DMS53 treated with DMSO at 0.1 percent for 48 hours (cell line): ENCODE results near the gene NIP7.

Experiments
- DNase-seq: peaks from one replicate; lab custom pipeline; 2025; ENCODE audit not compliant: unreplicated experiment; lab: John Stamatoyannopoulos, UW

Gene NIP7

DNA sequence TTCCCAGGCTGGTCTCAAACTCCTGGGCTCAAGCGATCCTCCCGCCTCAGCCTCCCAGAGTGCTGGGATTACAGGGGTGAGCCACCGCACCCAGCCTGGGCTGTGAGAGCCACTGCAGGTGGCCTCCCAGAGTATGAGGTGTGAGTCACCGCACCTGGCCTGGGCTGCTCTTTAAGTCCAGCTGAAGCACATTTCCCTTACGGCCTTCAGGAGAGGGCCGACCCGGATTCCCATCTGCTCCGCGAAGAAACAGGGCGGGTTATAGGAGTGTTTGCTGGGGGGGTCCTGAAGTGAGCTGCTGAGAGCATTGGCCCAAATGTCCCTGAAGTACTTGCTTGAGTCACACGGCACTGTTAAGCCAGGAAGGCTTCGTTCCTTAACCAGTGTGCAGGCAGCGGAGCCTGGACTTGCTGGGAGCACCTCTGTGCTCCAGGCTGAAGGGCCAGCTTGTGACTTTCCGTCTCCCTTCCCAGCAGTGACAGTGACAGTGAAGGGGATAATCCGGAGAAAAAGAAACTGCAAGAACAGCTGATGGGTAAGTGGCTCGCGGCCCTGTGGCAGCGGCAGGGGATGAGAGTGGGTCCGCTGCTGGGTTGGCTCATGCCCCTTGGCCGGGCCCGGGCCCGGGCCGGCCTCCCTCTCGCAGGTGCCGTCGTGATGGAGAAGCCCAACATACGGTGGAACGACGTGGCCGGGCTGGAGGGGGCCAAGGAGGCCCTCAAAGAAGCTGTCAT is 21.2 kb upstream of the NIP7 start:
- peak; percentile 64 for DNase-seq

DNA sequence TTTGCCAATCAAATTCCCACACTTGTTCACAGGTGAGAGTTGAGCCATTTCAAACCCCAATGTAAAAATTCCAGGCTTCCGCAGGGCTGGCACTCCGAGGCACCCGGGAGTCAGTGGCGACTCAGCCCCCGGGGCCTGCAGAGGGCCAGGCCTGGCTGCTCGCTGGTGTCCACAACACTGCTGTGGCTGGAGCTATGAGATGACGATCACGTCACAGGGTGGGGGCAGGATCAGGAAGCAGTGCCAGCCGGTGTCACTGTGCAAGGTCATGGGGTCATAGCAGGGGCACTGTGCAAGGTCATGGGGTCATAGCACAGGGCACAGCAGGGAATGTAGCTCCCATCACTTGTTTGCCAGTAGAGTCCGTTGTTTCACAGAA is 20.7 kb upstream of the NIP7 start:
- DNase-seq, result no peak

DNA sequence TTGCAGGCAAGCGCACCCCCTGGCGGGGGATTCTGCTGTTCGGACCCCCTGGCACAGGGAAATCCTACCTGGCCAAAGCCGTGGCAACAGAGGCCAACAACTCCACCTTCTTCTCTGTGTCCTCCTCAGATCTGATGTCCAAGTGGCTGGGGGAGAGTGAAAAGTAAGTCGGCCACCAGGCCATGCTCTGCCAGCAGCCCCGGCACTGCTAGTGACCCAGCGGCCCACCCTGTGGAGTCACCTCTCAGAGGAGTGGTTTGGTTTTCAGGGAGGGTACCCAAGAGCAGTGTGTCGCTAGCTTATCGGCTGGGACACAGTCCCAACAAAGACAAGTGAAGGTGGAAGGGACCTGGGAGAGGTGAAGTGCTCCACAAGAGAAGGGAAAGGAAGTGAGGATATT is 20.2 kb upstream of the NIP7 start:
- no peak for DNase-seq

DNA sequence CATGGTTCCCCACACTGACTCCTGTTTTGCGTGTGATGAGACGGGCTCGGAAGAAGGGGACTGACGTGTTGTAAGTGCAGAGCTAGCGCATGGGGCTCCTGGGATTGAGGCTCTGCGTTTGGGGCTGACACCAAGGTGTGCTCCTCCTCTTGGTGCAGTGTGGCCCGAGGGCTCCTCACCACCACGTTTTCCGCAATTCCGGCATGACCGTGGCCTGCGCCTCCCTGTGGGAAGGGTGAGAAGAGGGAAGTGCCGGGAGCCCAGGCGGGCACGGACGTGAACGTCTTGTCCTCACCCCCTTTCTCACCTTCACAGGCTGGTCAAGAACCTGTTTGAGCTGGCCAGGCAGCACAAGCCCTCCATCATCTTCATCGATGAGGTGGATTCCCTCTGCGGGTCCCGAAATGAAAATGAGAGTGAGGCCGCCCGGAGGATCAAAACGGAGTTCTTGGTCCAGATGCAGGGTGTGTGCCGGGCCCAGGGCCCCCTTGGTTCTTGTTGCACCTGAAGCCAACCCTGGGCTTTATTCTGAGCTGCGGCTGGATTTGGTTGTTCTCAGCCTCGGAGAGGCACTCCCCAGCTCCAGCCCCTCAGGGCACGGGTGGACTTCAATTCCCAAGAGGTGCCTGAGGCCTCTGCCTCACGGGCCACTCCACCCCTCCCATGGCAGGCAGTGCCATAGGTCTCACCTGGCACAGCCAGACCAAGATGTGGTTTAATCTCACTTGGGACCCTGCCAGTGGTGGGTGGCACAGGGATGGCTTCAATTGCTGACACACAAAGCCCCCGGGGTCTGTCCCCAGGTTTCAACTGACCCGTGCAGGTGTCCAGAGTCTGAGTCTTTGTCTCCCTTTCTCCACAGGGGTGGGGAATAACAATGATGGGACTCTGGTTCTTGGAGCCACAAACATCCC is 19.5 kb upstream of the NIP7 start:
- no peak for DNase-seq

DNA sequence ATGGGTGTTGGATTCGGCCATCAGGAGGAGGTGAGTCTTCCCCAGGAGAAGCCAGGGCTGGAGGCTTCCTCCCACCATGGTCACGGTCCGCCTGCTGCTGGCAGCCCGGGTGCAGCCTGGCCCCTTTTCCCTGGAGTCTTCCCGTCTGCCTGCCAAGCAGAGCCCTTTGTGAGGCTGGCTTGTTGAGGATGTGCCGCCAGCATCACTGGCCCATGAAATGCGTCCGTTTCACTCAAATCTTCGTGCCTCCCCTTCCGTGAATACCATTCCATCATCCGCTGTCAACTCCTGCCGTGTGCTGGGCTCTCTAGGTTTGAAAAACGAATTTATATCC is 18.9 kb upstream of the NIP7 start:
- DNase-seq, result no peak

DNA sequence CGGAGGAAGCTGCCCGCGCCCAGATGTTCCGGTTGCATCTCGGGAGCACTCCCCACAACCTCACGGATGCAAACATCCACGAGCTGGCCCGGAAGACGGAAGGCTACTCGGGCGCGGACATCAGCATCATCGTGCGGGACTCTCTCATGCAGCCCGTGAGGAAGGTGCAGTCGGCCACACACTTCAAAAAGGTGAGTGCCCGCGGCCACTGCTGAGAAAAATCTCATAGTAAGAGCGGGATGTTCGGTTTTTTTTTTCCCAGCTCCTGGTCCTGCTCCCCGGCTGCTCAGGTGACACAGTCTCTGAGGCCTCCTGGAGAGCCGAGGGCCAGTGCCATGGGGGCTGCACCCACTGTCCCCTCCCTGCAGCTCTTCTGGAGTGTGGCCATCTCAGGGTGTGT is 18.5 kb upstream of the NIP7 start:
- no peak for DNase-seq

DNA sequence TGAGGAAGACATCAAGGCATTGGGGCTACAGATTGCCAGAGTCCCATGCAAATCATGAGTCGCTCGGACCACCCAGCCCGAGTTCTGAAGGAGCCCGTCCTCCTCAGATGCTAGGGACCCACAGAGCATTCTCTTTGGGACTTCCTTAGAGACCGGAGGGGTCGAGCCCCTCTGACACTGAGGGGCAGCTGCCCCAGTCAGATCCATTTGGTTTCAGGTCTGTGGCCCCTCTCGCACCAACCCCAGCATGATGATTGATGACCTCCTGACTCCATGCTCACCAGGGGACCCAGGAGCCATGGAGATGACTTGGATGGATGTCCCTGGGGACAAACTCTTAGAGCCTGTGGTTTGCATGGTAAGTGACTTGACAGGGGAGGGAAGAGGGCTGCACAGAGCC is 17.2 kb upstream of the NIP7 start:
- no peak for DNase-seq

DNA sequence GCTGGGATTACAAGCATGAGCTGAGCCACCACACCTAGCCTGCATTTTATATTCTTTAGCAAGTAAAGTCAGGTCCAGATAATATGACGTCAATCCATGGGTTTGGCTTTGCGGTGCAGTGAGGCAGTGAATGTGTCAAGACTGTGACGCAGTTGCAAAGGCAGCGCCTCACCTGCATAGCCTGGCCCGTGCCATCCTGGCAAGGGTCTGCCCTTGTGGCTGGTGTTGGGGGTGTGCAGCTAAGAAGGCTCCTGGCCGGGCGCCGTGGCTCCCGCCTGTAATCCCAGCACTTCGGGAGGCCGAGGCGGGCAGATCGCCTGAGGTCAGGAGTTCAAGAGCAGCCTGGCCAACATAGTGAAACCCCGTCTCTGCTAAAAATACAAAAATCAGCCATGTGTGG is 16.2 kb upstream of the NIP7 start:
- no peak for DNase-seq

DNA sequence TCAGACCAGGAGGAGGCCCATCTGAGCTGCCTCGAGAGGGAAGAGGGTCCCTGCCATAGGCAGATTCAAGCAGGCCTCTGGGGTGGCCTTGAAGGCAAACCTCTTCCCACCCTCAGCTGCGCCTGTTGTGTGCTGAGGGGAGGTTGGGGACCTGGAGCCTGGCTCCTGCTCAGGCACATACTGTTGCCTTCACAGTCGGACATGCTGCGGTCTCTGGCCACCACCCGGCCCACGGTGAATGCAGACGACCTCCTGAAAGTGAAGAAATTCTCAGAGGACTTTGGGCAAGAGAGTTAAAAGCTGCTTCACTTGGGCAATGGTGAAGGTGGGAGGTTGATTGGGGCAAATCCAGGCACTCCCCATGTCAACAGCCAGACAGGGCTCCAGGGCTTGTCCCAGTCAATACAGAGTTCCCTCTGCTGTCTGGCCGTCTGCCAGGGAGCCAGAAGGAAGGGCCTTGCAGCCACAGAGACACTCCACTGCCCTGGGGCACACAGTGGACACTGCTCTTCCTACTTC is 15.5 kb upstream of the NIP7 start:
- DNase-seq, result no peak

DNA sequence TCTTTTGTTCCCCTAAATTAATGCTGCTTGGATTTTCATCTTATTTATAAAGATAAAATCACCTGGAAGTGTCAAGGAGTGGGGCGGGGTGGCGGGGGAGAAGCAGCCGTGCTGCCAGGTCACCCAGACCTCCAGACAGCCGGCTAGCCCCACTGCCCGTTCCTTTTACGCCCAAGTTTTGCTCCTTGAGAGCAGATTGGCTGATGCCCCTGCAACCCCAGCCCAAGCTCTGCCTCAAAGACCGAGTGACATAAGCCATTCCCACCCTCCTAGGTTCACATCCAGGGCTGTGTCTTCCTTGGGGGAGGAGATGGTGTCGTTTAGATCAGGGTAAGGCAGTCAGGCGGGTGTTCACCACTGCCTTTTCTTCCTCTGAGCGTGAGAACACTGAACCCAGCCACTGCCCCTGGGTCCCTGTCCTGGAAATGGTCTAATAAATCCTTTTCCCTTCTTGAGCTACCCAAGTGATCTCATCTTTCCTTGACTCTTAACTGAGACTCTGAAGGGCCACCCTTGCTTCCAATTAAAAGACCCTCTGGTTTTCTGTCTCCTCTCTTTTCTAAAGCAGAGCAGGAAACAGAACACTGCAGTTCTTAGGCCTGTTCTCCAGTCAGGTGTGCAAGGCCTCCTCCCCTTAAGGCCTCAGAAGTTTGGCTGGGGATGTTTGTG is 14.9 kb upstream of the NIP7 start:
- DNase-seq, result no peak

DNA sequence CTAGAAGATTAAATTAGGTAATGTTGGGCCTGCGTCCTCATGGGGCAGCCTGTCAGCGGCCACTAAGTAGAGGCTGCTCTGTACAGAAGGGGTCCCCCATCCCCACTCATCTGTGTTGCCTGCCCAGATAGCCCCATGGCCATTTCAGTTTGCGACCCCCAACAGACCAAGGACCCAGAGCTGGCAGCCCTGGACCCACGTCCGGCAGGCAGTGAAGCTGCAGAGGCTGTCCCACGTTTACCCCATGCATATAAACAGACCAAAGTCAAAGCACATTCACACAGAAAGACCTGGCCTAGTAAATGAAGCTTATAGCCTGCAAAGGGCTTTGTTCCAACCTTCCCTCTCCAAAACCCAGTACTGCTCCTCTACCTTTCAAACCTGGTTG is 13.8 kb upstream of the NIP7 start:
- DNase-seq, result no peak

DNA sequence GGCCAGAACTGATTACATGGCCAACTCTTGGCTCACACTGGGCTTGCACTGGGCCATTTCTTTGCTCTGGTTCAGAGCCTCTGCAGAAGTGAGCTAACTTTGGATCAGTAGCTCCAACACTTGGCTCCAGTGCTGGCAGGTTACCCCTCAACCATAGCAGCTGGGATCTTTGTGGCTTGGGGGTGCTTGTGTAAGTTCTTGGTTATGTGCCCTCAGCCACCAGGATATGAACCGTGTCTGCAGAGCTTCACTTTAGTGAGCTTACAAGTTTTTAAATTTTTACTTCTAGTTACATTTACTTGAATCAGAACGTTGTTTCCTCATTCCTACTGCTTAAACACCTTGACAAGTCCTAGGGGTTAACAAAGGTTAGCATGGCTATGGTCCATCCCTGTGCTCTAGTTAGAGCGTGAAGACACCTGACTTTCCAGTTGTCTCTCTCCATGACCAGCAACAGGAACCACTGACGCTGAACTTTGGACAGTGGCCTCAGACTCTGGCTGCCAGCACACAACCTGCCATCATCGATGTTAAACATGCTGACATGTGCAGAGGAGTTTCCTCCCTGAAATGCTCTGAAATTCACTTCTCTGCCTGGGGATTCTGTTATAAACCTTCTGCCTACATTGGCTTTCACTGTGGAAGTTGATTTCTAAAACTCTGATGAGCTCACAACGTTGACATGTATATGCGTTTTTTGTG is 13.2 kb upstream of the NIP7 start:
- no peak for DNase-seq

DNA sequence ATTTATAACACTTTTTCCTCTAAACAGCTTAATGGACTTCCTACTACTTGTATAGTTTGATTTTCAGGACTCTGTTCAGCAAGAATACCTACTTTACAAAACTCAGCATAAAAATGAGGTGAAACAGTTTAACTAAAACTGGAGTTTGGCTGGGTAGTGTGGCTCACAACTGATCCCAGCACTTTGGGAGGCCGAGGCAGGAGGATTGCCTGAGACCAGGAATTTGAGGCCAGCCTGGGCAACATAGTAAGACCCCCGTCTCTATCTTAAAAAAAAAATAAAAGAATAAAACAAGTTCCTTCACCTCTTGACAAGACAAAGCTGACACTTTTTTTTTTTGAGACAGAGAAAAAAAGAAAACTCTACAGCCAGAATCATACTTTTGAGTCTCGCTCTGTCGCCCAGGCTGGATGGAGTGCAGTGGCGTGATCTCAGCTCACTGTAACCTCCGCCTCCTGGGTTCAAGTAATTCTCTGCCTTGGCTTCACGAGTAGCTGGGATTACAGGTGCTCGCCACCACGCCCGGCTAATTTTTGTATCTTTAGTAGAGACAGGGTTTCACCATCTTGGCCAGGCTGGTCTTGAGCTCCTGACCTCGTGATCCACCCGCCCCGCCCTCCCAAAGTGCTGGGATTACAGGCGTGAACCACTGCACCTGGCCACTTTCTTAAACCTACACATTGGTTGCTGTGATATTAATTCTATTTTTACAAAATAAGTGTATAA is 11.8 kb upstream of the NIP7 start:
- DNase-seq, result no peak

DNA sequence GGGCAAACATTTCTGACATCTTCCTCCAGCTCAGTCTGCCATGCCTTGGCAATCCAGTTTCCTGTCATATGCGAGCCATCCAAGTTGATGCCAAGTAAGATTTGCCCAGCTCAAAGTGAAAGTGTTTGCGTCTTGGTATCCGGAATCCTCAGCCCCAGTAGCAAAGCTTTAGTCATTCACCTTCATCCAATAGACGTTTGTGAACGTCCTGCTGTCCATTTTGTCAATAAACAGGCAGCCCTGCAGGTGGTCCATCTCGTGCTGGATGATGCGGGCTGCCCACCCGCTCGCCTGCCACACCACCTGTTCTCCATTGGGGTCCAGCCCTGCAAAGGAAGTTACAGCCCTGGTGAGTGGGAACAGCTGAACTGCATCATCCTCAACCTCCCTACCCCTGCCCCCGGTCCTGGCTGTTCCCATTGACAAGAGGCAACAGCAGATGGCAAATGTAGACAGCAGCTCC is 10.7 kb upstream of the NIP7 start:
- no peak for DNase-seq

DNA sequence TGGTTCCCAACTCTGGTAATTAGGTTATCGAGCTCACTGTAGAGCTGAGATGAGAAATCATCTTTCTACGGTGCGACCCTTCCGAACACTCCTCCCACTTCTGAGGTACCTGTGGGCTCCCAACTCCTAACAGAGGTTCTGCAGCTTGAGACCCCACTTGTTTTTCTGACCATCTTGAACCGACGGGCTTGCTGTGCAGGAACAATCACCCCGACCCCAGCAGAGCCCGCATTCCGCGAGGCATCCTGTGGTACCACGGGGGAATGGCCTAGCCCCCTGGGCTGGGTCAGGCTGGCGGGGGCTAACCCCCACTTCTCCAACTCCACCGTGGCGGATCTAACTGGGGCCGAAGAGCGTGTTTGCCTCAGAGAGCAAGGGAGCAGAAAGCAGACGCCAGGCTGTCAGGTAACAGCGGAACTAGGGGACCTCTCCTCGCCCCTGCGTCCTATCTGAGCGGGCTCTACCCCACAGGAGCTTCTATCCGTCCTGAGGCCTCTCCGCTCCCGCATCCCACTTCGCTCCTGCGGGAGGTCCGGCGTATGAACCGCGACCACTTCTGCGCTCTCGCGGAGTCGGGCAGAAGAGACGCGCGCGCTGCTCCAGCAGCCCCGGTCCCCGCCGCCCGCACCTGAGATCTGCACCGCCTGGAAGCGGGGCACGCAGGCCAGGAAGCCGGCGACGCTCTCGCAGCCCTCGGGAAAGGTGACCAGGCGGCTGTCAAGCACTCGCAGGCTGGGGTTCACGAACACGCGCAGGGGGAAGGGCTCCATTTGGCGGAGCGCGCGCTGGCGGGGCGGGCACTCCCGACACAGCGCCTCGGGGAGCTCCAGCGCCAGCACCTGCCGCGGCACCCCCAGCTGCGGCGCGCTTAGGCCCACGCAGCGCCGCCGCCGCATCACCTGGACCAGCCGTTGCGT is 9.9 kb upstream of the NIP7 start:
- DNase-seq, result no peak

DNA sequence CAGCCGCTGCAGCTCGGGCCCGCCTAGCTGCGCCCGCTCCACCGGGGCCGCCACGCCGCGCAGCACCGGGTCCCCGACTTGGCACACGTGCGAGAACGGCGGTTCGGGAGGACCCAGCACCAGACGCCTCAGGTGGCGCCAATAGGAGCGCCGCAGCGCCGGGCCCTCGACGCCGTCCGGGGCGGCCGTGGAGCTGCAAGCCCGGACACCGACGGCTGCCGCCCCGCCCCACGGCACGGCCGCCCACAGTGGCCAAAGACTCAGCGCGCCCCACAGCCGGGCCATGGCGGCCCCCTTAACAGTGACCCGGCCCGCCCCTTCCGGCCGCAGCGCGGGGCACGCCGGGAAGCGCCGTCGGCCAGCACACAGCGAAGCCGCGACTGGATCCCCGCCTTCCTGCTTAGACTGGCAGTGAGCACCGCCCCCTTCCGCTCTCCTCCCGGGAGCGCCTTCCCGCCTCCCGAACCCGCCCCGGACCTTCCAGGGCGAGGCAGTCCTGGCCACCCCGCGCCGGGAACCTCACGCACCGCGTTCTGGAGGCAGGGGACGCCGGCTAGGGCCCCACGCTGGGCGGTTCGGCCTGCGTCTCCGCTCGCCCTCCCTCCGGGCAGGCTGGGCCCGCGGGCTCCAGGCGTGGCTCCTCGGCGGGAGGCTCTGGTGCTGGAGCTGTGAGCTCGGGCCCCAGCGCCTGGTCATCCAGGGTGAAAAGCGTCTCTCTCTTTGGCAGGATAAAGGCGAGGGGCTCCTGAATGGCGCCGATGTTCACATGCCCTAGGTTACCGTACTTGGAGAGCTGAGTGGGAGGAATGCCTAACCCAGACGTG is 9.1 kb upstream of the NIP7 start, which contains the start of gene PDF:
PDF (minus strand) TSS at position 303 of the 824 bp plus-strand sequence; CDS start at position 285, 18 bp downstream.
- peak; percentile 75 for DNase-seq

DNA sequence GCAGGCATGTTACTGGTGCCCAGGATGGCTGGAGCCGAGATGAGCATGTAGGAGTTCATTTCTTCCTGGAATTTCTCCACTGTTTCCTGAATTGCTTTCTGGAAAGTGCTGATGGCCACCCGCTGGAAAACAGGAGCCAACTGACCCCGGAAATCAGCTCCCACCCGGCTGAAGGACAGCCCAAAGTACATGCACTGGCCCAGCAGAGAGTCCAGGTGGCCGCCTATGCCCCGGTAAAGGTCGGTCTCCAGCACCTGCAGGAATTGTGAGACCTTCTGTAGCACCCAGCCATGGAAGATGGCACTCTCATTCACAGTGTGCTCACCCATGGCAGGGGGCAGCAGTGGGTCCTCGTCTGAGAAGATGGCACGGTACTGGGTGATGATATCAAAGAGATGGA is 4.9 kb upstream of the NIP7 start:
- no peak for DNase-seq

DNA sequence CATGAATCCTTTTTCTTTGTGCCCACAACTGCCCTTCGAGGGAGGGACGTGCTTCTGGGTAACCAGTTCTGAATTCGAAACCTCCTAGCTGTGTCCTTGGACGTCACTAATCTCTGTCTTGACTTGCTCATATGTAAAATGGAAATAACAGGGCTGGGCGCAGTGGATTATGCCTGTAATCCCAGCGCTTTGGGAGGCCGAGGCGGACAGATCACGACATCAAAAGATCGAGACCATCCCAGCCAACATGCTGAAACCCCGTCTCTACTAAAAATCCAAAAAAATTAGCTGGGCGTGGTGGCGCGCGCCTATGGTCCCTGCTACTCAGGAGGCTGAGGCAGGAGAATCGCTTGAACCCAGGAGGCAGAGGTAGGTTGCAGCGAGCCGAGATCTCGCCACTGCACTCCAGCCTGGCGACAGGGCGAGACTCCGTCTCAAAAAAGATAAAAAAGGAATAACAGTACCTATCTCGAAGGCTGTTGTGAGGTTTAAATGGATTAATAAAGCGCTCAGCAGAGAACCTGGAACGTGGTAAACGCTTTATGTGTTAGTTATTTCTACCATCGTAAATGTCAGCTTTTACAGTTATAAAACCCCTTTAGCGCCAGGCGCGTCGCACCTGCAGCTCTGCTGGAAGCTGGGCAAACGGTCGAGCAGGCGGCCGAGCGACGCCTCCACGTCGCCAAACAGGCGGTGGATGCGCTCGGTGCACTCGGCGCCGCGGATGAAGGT is 849 bp upstream of the NIP7 start:
- DNase-seq, result no peak
